NCI-H1930 (cell line): ENCODE results near the gene TMEM89.

Experiments
- DNase-seq, 2 experiments: peaks; one replicate each; lab custom pipeline; 2025; lab: John Stamatoyannopoulos, UW

Gene TMEM89

DNA sequence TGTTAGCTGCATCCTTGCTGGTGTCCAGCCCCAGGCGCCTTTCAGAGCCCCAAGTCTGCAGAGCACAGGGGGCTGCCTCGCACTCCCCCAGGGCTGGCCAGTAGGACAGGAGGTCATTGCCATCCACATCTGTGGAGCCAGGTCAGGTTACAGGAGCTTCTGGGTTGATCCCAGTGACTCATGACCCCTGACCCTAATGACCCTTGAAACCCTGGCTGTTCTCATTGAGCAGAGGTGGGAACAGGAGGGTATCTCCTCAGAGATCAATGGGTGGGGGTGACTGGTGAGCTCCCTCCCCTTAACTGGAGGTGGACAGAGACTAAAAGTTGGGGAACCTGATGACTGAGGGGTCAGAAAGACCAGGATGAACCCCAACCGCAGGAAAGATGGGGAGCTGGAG lies 19.8 kb upstream of the TMEM89 start:
- no peak for DNase-seq

DNA sequence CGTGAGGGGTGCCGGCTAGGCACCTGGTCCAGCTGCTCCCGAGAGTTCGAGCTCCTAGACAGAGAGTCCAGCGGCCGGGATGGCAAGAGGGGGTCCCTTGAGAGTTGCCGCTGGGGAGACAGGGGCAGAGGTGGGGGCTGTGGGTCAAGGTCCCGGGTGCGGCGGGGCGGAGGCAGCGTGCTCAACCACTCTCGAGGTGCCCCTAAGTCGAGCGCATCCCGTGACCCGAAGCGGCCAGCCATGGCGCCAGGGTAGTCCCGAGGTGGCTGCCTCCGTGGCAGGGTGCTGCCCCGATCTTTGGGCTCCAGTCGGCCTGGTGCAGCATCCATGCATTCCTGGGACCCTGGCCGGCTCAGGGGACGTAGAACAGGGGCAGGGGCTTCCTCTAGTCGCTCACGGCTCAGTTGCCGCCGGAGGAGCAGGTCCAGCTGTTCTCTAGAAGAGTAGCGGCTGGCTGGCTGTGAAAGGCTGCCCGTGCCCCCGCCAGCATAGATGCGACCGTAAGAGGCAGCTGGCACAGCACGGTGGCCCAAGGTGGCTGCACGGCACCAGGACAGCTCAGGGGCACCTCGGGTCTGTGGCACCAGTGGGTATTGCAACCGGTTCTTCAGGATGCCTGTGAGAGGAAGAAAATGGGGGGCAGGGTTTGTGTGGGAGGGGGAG lies 18.5 kb upstream of the TMEM89 start:
- no peak for DNase-seq

DNA sequence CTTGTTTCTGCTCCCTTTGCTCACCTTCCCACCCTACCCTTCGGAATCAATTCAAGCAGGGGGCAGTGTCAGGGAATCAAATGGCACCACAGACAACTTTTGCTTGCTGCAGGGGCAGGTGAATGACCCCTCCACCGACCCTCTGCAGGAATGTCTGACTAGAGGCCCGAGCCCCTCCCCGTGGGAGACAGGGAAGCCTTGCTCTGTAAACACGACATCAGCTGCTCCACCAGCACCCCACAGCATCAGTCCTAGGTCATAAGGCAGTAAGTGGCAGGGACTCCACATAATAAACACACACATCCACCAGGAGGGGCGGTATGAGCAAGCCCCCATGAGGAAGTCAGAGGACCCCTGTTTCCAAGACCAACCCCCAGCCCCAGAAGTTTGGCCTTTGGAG lies 15.7 kb upstream of the TMEM89 start:
- no peak for DNase-seq

DNA sequence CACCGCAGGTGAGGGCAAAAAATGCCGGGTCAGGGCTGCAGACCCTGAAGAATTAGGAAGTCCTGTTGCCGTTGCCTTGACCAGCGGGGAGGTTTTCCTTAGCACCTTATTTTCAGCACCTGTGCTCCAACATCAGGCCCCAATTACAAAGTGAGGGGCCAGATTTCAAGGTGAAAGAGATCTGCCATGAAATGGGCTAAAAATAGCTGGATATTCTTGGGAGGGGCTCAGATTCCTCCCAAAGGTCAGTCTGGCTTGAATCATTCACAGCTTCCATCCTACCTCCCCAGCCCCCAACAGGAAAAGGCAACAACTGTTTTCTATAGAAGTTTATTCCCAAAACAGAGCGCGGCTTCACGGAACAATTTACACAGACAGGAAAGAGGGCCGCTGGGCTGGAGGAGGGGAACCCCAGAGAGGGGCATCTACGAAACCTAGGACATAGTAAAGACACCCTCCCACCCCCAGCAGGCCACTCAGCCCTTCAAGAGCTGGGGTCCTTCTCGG lies 14.6 kb upstream of the TMEM89 start:
- DNase-seq = no peak

DNA sequence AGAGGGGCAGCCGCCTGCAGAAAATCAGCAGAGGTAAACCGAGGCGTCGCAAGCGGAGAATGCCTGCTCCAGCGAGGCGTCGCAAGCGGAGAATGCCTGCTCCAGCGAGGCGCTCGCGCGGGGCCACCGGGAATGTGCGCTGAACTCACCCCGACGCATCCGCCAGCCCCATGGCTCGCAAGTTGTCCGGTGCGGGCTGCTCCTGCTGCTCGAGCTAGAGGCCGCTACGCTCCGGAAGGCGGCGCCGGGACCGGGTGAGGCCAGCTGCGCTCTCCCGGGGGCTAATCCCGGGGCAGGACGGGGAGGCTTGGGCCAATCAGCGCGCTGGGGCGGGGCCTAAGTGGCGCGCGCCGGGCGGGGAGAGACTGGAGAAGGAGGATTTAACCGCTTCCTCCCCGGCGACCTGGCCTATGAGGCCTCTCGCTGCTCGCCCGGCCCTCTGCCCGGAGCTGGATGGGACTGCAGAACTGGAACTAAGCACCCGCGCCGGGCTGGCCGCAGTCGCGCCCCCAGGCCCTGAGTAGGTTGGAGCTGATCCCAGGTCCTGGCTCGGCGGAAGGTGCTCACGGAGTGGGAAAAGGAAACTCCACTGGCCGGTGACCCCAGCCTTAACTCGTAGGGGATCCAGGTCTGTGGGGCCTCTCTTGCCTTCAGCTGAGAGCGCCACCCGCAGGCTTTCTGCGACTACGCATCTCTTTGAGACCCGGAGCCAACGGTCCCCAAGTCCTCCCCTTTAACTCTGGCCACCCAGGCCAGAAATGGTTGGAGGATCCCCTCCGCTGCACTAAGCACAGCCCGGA lies 13.9 kb upstream of the TMEM89 start, which contains the start of gene SLC26A6:
TSS of gene SLC26A6 (minus strand) at position 240 of the 800 bp plus-strand sequence. CDS start at position 172, 68 bp downstream.
- DNase-seq = peak; percentile 83 to 87

DNA sequence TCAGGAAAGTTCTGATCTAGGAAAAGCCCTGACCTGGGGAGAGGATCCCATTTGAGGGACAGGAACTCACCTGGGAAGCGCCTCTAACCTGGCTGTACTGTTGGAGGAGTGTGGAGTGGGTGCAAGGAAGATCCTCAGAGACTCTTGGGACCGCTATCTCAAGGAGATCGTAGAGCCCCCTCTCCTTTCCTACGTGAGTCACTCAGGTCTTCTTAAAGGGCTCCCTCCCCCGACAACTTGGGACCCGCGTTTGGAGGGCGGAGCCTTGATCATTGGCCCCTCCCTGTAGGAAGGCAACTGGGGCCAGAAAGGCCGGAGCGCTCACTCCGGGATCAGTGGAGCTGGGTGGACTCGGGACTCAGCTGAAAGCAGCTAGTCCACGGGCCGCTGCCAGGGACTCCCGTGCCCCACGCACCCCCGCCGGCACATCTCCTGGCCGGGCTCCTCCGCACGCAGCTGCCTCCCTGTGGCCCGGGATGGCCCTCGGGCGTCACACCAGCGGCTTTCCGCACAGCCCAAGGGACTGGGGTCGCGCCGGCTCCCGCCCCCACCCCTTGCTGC lies 13.2 kb upstream of the TMEM89 start:
- DNase-seq = no peak

DNA sequence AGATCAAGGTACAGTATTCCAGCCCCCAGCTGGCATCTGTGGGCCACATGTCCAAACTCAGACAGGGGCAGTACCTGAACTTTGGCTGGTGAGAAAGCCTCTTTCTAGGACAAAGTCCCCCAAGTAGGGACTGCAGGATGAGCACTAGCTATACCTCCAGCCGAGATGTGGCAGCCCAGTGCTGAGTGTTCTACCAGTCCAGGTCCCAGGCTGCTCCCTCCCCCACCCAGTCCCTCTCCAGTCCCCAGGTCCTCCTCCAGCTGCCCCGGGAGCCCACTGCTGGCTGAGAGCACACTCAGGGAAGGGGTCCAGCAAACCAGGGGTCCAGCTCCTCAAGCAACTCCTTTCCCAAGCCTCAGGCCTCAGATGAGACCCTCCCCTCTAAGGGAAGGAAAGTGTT lies 12.2 kb upstream of the TMEM89 start:
- no peak for DNase-seq

DNA sequence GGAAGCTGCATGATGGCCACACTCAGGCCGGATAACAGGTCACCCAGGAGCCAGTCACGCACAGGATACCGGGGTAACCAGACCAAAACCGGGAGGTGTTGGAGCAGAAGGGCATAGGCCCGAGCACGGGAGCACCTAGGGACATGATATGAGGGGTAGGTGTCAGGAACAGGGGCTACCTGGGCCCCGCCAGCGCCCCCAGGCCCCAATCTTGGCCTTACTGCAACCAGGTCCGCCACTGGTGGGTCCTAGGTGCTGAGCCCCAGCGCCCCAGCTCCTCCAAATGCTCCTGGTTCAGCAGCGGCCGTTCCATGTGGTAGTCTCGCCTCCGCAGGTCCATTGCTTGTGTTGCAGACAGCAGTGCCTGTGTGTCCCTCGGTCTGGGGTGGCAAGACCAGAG lies 11.7 kb upstream of the TMEM89 start:
- DNase-seq = no peak

DNA sequence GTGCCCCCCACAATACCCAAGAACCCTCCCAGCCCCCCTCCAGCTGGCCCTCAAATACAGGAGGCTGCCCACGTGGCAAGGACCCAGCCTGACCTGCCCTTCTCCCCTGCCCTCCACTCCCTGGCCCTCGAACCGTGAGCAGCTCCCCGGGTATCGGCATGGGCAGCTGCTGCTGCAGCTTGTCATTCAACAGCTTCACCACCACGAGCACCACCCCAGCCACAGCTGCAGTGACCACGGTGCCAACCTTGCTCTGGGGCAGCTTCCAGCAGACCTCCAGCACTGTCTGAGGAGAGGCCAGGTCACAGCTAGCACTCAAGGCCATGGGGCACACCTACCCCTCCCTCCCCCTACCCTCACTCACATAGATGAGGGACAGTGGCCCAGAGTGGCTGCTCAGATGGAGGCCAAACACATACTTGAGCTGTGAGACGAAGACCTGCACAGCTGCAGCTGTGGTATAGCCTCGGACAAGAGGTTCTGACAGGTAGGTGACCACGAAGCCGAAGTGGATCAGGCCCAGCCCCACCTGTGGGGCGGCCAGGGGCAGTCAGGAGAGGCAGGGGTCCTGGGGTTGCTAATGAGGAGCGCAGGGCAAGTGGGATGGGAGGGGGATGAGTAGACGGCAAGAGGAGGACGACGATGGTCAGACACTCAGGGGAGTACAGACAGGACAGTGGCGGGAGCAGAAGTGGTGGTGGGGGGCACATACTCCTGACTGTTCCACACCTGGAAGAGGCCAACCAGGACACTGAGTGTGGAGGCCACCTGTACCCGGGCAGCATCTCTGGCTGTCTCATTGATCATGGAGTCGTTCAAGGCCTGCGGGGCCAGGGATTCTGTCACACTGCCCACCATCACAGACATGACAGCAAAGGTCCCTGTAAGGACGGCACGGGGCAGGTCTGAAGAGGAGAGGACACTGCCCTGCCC lies 10.2 kb upstream of the TMEM89 start:
- DNase-seq = no peak

DNA sequence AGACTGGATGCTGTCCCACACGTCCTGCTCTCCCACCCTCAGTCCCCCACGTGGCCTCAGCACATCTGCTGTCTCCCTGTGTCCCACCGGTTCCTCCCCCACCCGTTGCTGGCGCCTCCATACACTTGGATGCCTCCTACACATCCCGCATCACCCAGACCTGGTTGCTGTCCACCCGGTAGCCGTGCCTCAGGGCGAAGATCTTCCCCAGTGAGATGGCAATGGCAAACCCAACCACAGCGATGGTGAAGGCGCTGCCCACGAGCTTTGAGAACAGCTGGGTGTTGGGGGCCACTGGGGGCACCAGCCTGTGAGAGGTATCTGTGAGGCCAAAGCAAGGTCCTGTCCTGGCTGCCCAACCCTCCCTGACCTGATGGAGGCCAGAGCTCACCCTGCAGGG lies 9.3 kb upstream of the TMEM89 start:
- no peak for DNase-seq

DNA sequence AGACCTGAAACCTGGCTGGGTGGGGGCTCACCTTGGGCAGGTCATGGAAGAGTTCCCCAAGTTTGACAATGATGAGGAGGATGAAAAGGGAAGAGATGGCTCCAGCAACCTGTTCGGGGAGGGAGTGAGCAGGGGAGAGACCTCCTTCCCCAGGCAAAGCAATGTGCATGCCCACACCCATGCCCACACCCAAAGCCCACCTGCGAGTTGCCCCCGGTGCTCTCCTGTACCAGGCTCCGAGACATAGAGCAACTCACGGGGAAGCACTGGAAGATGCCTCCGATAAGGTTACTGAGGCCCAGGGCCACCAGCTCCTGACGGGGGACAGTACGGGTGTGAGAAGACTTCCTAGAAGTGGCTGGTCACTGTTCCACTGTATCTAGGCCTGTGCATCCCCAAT lies 8.8 kb upstream of the TMEM89 start:
- no peak for DNase-seq

DNA sequence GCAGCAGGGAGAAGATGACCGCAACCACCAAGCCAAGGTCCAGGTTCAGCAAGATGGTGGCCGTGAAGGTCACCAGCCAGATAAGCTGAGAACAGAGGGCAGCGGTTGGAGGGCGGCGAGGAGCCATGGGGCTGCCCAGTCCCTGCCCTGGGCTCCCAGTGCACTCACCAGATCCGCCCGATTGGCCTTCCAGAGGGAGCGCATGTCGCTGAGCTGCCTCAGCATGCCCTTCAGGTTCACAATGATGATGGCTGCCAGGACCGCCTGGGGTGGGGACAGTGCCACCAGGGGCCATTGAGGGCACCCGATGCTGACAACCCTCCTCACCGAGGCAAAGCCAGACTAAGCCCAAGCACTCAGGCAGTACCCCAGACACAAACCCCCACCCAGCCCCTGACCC lies 8.3 kb upstream of the TMEM89 start:
- no peak for DNase-seq

DNA sequence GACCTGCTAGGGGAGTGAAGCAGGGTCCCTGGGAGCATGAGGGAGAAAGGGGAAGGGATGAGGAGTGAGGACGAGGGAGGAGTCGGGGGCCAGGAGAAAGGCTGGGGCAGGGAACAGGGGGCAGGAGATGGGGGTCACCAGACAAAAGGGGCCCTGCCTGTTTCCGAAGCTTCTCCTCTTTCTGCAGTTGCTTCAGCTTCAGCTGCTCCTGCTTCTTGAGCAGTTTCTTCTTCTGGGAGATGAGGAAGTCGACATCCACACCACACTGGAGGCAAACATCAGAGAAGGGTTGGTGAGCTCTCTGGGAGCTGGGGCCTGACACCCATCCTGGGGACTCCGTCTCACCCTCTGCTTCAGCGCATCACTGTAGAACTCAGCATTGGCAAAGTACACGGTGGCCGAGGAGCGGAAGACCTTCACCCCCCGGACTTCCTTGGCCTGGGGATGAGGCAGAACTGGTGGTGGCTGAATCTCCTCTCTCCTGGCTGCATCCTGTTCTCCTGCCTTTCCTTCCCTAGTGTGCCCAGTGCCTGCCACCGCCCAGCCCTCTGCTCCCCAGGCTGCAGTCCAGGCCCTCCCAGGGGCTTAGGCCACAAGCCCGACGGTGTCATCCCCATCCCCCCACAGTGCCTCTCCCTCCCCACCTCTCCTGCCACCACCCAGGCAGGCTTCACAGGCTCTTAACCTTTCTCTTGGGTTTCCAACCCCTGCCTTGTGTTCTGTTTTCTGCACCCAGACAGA lies 6.9 kb upstream of the TMEM89 start:
- DNase-seq = no peak

DNA sequence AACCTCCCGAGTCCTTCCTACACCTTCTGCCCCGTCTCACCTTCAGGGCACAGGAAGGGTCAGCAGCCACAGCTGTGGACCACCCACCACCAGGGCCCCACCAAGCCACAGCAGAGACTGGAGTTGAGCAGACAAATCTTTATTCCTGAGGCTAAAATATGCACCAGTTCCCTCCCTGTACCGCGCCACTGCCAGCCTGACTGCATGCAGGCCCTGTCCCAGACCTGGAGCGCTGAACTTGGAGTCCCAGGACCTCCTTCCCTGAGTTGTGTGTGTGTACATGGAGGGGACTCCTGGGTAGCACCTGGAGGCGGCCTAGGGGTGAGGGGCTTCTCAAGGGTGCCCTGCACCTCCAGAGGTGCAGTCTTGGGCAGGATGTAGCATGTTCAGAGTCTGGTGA lies 4.0 kb upstream of the TMEM89 start:
- DNase-seq = no peak

DNA sequence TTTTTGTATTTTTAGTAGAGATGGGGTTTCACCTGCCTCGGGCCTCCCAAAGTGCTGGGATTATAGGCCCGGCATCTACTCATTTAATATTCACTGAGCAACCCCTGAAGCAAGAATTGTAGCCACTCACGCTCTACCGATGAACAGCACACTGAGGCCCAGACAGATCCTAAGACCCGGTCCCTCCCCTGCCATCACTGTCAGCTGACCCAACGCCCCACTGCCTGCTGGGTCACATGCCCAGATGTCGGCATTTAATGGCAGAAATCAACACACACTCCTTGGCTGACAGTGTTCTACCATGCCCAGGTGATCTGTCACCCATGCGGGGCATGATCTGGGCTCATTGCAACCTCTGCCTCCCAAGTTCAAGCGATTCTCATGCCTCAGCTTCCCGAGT lies 3.2 kb upstream of the TMEM89 start:
- no peak for DNase-seq

DNA sequence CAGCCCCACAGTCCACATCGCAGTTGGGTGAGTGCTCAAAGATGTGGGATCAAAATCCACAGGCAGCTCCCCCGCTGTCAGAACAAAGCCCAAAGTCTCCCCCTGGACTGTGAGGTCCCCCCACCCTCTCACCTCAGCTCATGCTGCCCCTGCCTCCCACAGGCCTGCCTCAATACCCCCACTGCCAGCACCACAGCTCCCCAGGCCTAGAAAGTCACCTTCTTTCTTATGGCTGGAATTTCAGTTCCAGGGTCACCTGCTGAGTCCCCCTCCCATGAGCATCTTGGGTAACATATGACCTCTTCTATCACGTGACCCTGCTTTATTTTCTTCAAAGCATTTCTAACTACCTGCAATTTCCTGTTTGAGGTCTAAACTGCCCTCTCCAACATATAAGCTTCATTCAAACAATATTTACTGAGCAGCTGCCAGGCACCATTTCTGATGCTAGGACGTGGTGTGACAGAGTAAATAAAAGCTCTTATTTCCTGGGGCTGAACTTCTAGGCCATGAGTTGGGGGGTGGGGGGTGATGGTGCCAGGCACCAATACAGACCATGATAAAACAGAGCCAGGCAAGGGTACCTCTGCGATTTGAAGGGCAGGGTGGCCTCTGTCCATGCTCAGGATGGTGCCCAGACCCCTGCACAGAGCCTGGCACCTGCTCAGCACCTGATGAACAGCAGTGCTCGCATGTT lies 2.4 kb upstream of the TMEM89 start:
- no peak for DNase-seq

DNA sequence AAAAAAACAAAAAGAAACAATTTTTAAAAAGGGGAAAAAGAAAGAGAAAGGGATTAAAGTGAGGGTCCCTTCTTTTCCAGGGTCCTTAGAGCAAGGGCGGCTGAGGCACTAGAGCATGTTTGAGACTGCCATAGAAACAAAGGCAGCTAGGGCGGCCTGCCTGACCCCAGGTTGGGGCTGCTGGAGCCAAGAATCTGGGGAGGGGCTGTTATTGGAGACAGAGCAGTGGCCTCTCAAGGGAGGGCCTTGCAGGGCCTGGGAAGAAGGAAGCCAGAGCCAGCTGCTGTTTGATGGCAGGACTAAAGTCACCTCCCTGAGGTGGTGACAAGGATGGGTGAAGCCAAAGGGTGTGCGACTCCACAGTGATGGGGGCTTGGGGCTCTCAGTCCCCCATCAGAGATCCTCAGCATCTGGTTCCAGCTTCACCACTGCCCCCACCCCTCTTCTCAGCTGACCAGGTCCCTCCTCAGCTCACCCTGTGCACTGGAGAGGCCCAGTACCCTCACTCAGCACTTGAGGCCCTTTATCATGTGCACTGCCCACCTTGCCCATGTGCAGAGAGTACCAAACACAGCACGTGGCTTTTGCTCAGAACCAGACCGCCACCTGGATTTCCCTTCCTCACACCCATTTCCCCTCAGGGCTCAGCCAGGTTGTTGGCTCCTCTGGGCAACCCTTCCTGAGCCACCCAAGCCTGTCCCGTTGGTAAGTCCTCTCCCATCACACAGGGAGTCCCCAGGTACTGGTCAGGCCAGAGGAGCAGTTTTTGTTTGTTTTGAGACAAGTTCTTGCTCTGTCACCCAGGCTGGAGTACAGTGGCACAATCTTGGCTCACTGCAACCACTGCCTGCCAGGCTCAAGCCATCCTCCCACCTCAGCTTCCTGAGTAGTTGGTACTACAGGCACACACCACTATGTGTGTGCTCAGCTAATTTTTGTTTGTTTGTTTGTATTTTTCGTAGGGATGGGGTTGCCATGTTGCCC lies 1.7 kb downstream of the TMEM89 start:
- no peak for DNase-seq

DNA sequence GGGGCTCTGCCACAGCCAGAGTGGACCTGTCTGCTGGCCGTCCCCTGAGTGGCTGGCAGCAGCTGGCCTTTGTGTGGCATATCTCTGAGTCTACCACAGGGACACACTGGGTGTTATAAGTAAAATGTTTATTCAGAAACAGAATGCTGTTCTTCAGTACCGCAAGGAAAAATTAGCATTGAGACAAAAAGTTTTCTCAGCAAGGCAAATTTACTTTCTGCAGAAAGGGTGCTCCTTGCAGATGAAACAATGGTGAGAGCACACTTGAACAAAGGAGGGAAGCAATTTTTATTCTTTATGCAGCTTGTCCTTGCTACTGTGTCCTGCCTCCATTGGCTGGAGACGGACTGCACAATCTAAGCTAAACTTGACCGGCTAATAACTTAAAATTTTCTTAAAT lies 4.0 kb downstream of the TMEM89 start:
- no peak for DNase-seq

DNA sequence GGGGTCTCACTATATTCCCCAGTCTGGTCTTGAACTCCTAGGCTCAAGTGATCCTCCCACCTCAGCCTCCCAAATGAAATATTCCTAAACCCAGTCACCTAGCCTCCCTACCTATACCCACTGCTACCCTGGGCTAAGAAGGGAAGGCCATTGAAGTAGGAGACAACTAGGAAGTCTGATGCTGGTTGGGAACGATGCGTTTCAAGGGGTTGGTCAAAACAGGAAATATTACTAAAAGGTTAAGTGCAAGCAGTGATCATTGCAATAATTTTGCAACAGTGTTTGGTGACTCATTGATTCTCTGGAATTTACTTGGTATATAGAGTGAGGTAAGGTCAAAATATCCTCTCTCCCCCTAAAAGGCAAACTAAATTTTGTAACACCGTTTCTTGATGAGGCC lies 7.5 kb downstream of the TMEM89 start:
- no peak for DNase-seq
